HG03469 (cell line): ENCODE results near the gene RAPGEF4.
A peak's percentile ranks its signal among the peaks of the same experiment; 100 is the strongest.

Experiments
- ATAC-seq: cut with Tn5 transposase; IDR thresholded peaks from one replicate; pipeline ENCODE4 v1.9.1; 2021; ENCODE audit warnings: mild to moderate bottlenecking, moderate library complexity, moderate number of reproducible peaks; ENCODE audit not compliant: unreplicated experiment

The RAPGEF4 gene

GRCh38 chr2:173053043-173053699 is 317.5 kb downstream of the RAPGEF4 start:
- no peak for ATAC-seq

GRCh38 chr2:173054466-173054865 is 318.8 kb downstream of the RAPGEF4 start:
- ATAC-seq = no peak

- no peak for ATAC-seq
These were observed 321.2 kb downstream of the RAPGEF4 start for GRCh38 chr2:173056705-173057364.

GRCh38 chr2:173058097-173058496 is 322.5 kb downstream of the RAPGEF4 start:
- no peak for ATAC-seq

GRCh38 chr2:173058673-173059072 is 323.0 kb downstream of the RAPGEF4 start:
- ATAC-seq = no peak

GRCh38 chr2:173059292-173059691 is 323.6 kb downstream of the RAPGEF4 start:
- ATAC-seq = no peak

GRCh38 chr2:173059971-173060461 is 324.4 kb downstream of the RAPGEF4 start:
- ATAC-seq = no peak

- no peak for ATAC-seq
These were observed 327.2 kb downstream of the RAPGEF4 start for GRCh38 chr2:173062801-173063200.

GRCh38 chr2:173064151-173064805 is 328.6 kb downstream of the RAPGEF4 start:
- ATAC-seq = no peak

GRCh38 chr2:173066887-173067676 is 331.4 kb downstream of the RAPGEF4 start:
- ATAC-seq = no peak

- ATAC-seq = no peak
These were observed 339.6 kb downstream of the RAPGEF4 start for GRCh38 chr2:173075056-173075780.

- peak; percentile 44 for ATAC-seq
These were observed 340.3 kb downstream of the RAPGEF4 start, which contains the start of gene MAP3K20 for GRCh38 chr2:173075781-173076580. TSS of gene MAP3K20 (plus strand) at chr2:173075846. CDS start at chr2:173091032, 15,186 bp downstream.

- ATAC-seq = no peak
These were observed 341.1 kb downstream of the RAPGEF4 start for GRCh38 chr2:173076581-173077345.

- no peak for ATAC-seq
These were observed 342.0 kb downstream of the RAPGEF4 start for GRCh38 chr2:173077506-173078177.

- no peak for ATAC-seq
These were observed 343.5 kb downstream of the RAPGEF4 start for GRCh38 chr2:173079141-173079540.

GRCh38 chr2:173079973-173080860 is 344.6 kb downstream of the RAPGEF4 start:
- no peak for ATAC-seq

- ATAC-seq = no peak
These were observed 351.0 kb downstream of the RAPGEF4 start for GRCh38 chr2:173086518-173087213.
